Stimulated activated CD8-positive, alpha-beta memory T cell treated with anti-CD3 and anti-CD28 coated beads, Interleukin-7, amount 100 ng/mL, for 24 hours (primary cell): ENCODE measurements around the gene SMIM36.
A peak's percentile ranks its signal among the peaks of the same experiment; 100 is the strongest.
"Not testable (repeated sequence)": the region's sequence is repeated elsewhere in the genome, so short reads cannot be mapped to it uniquely, and the experiment has no call there.

Source experiments
- DNase-seq: peaks from one replicate; pipeline ENCODE4 v3.0.0-alpha.2; 2020; ENCODE audit warnings: low read depth

Gene SMIM36

GRCh38 chr17:55501626-55502025 lies 9.6 kb downstream of the SMIM36 start:
- not testable (repeated sequence) for DNase-seq

- DNase-seq, result no peak
Measured at GRCh38 chr17:55500103-55500502, 11.1 kb downstream of the SMIM36 start.

GRCh38 chr17:55496094-55496881 lies 15.0 kb downstream of the SMIM36 start:
- DNase-seq, result no peak

- DNase-seq, result no peak
Measured at GRCh38 chr17:55495239-55495638, 16.0 kb downstream of the SMIM36 start.

- DNase-seq, result no peak
Measured at GRCh38 chr17:55492781-55493341, 18.4 kb downstream of the SMIM36 start.

GRCh38 chr17:55490376-55490775 lies 20.9 kb downstream of the SMIM36 start:
- no peak for DNase-seq

GRCh38 chr17:55487695-55488432 lies 23.4 kb downstream of the SMIM36 start:
- no peak for DNase-seq

GRCh38 chr17:55484575-55484974 lies 26.7 kb downstream of the SMIM36 start:
- no peak for DNase-seq

GRCh38 chr17:55482591-55483389 lies 28.5 kb downstream of the SMIM36 start:
- no peak for DNase-seq

- no peak for DNase-seq
Measured at GRCh38 chr17:55480631-55481315, 30.5 kb downstream of the SMIM36 start.

GRCh38 chr17:55479903-55480302 lies 31.3 kb downstream of the SMIM36 start:
- no peak for DNase-seq

- DNase-seq, result no peak
Measured at GRCh38 chr17:55478971-55479370, 32.3 kb downstream of the SMIM36 start.

GRCh38 chr17:55466671-55467070 lies 44.6 kb downstream of the SMIM36 start:
- DNase-seq, result no peak

GRCh38 chr17:55465771-55466170 lies 45.5 kb downstream of the SMIM36 start:
- not testable (repeated sequence) for DNase-seq

- no peak for DNase-seq
Measured at GRCh38 chr17:55463600-55463999, 47.7 kb downstream of the SMIM36 start.

- DNase-seq, result no peak
Measured at GRCh38 chr17:55462711-55463110, 48.5 kb downstream of the SMIM36 start.

- DNase-seq, result no peak
Measured at GRCh38 chr17:55462234-55462633, 49.0 kb downstream of the SMIM36 start.

- peak; percentile 21 for DNase-seq
Measured at GRCh38 chr17:55458978-55459377, 52.3 kb downstream of the SMIM36 start.

- DNase-seq, result no peak
Measured at GRCh38 chr17:55458287-55458900, 52.9 kb downstream of the SMIM36 start.

GRCh38 chr17:55456307-55457240 lies 54.7 kb downstream of the SMIM36 start:
- no peak for DNase-seq
